Osteoblast (primary cell): Measurements from ENCODE around the gene SLC25A30. TPM values are rescaled to one million over a fixed set of nuclear protein-coding genes. Genes with fewer than 3 reads are reported as not detected.

ENCODE experiments used
- DNase-seq: peaks from one replicate; pipeline ENCODE4 v3.0.0; 2011; ENCODE audit warnings: low spot score, mixed read lengths; ENCODE audit not compliant: insufficient read length; ENCODE audit errors: missing footprints
- H2AFZ ChIP-seq: 2 replicates; pipeline ENCODE4 v1.6.0; 2011; ENCODE audit warnings: mild to moderate bottlenecking, low read length
- H3K27ac ChIP-seq: 2 replicates; pipeline ENCODE4 v1.5.1; 2011; ENCODE audit warnings: mild to moderate bottlenecking, low read depth, low read length, moderate library complexity
- H3K27me3 ChIP-seq: 2 replicates; pipeline ENCODE4 v1.6.0; 2012; ENCODE audit warnings: mild to moderate bottlenecking, control low read depth, inconsistent platforms, low read length, moderate library complexity; ENCODE audit not compliant: insufficient read depth
- H3K36me3 ChIP-seq: 2 replicates; pipeline ENCODE4 v1.5.1; 2011; ENCODE audit warnings: mild to moderate bottlenecking, low read length, control low read depth, moderate library complexity; ENCODE audit not compliant: insufficient read depth
- H3K4me1 ChIP-seq: 2 replicates; pipeline ENCODE4 v1.5.1; 2011; ENCODE audit warnings: mild to moderate bottlenecking, low read length, control low read depth, moderate library complexity; ENCODE audit not compliant: insufficient read depth
- H3K4me2 ChIP-seq: 2 replicates; pipeline ENCODE4 v1.6.0; 2011; ENCODE audit warnings: mild to moderate bottlenecking, low read length; ENCODE audit not compliant: insufficient read depth
- H3K4me3 ChIP-seq: fragments of 200-600 bp; sonication (generic); 3 replicates; pipeline ENCODE4 v1.5.1; 2012; ENCODE audit warnings: mild to moderate bottlenecking, low read length, inconsistent platforms; ENCODE audit not compliant: insufficient read depth
- H3K79me2 ChIP-seq: 2 replicates; pipeline ENCODE4 v1.6.0; 2012; ENCODE audit warnings: mild to moderate bottlenecking, low read length, control low read depth, inconsistent platforms; ENCODE audit not compliant: insufficient read depth
- H3K9me3 ChIP-seq: 2 replicates; pipeline ENCODE4 v1.5.1; 2011; ENCODE audit warnings: low read depth, low read length, control low read depth
- H4K20me1 ChIP-seq: 2 replicates; pipeline ENCODE4 v1.6.0; 2012; ENCODE audit warnings: mild to moderate bottlenecking, low read length, control low read depth; ENCODE audit not compliant: insufficient read depth
- CTCF ChIP-seq: IDR thresholded peaks from 2 replicates; pipeline ENCODE4 v1.5.1; 2011; ENCODE audit warnings: mild to moderate bottlenecking, low read depth, low read length, moderate library complexity; ENCODE audit errors: extremely low read depth
- total RNA-seq: library from RNA; depleted of rRNA; stranded (reverse); fragments of >200 nt; gene quantifications from 2 replicates; pipeline ENCODE4 v1.2.3, GENCODE V29; 2012

Gene SLC25A30
- total RNA-seq, 1 donor = 11.2 TPM

- Histone ChIP-seq H3K36me3 (no peaks in the 10 kb centered on the region), H3K4me2 (no peak overlapping the region), H3K4me3 (no peak overlapping the region), H3K27me3 (no peaks in the 10 kb centered on the region), H3K27ac (no peak overlapping the region), H3K79me2 (no peaks in the 10 kb centered on the region), H2AFZ (no peak overlapping the region), H3K4me1 (peaks cover 8% of the 10 kb centered on the region), H3K9me3 (no peaks in the 10 kb centered on the region), H4K20me1 (no peaks in the 10 kb centered on the region)
- TF ChIP-seq CTCF = no peak
- no peak for DNase-seq
Measured at GRCh38 chr13:45448965-45449559, 30.9 kb upstream of the SLC25A30 start.

- no peak overlapping the region for H3K4me2 ChIP-seq
- H3K79me2 ChIP-seq = no peaks in the 10 kb centered on the region
- no peak overlapping the region for H3K27ac ChIP-seq
- no peaks in the 10 kb centered on the region for H4K20me1 ChIP-seq
- no peaks in the 10 kb centered on the region for H3K9me3 ChIP-seq
- H3K4me3 ChIP-seq = no peak overlapping the region
- TF ChIP-seq CTCF = no peak
- no peak for DNase-seq
- no peaks in the 10 kb centered on the region for H3K27me3 ChIP-seq
- no peak overlapping the region for H2AFZ ChIP-seq
- no peaks in the 10 kb centered on the region for H3K36me3 ChIP-seq
- H3K4me1 ChIP-seq = peaks cover 8% of the 10 kb centered on the region
Measured at GRCh38 chr13:45447050-45447661, 29.0 kb upstream of the SLC25A30 start.

GRCh38 chr13:45446181-45446580 lies 28.0 kb upstream of the SLC25A30 start:
- Histone ChIP-seq H3K9me3 (no peaks in the 10 kb centered on the region), H3K27me3 (no peaks in the 10 kb centered on the region), H3K27ac (no peak overlapping the region), H3K79me2 (no peaks in the 10 kb centered on the region), H3K4me2 (peak overlapping the region; percentile 44), H4K20me1 (no peaks in the 10 kb centered on the region), H3K4me3 (no peak overlapping the region), H2AFZ (no peak overlapping the region), H3K4me1 (peaks cover 14% of the 10 kb centered on the region), H3K36me3 (no peaks in the 10 kb centered on the region)
- TF ChIP-seq CTCF = no peak
- DNase-seq = peak; percentile 73

GRCh38 chr13:45445053-45445452 lies 26.9 kb upstream of the SLC25A30 start:
- H2AFZ ChIP-seq = no peak overlapping the region
- DNase-seq = no peak
- no peaks in the 10 kb centered on the region for H3K36me3 ChIP-seq
- H3K27ac ChIP-seq = no peak overlapping the region
- no peak overlapping the region for H3K4me3 ChIP-seq
- TF ChIP-seq CTCF = no peak
- no peaks in the 10 kb centered on the region for H3K9me3 ChIP-seq
- H3K4me1 ChIP-seq = peaks cover 24% of the 10 kb centered on the region
- H3K4me2 ChIP-seq = no peak overlapping the region
- no peaks in the 10 kb centered on the region for H3K27me3 ChIP-seq
- H3K79me2 ChIP-seq = no peaks in the 10 kb centered on the region
- H4K20me1 ChIP-seq = no peaks in the 10 kb centered on the region
